Activated naive CD4-positive, alpha-beta T cell treated with anti-CD3 and anti-CD28 coated beads, Interleukin-2, amount 50 U/mL, for 72 hours (primary cell): ENCODE measurements around the gene RNF220. TPM values are rescaled to one million over a fixed set of nuclear protein-coding genes. Genes with fewer than 3 reads are reported as not detected.

Source experiments
- ATAC-seq, 2 donors: fragments of 150-1000 bp; cut with Tn5 transposase; 2 replicates each; pipeline ENCODE4 v1.10.0; 2021; ENCODE audit warnings: mild to moderate bottlenecking in 2 of 2, moderate library complexity in 2 of 2
- DNase-seq, 2 donors: peaks; one replicate each; pipeline ENCODE4 v3.0.0; 2021 to 2022; ENCODE audit warnings: low spot score in 2 of 2
- H3K27ac Mint-ChIP-seq, 2 donors: one replicate each; pipeline ENCODE4 v1.8.0; 2022; ENCODE audit warnings: mild to moderate bottlenecking in 2 of 2, mixed read lengths in 2 of 2
- H3K36me3 Mint-ChIP-seq, 2 donors: one replicate each; pipeline ENCODE4 v1.8.0; 2022; ENCODE audit warnings: mixed read lengths in 2 of 2
- H3K9me3 Mint-ChIP-seq, 2 donors: one replicate each; pipeline ENCODE4 v1.8.0; 2022; ENCODE audit warnings: mixed read lengths in 2 of 2
- total RNA-seq, 2 donors: library from RNA; stranded (reverse); gene quantifications; one replicate each; pipeline ENCODE4 v1.2.3, GENCODE V29; 2022

RNF220 gene
- total RNA-seq, 2 donors from 2014 or later, result 76.1 to 77.1 TPM

- DNase-seq, result no peak
- ATAC-seq, result no peak
- Mint-ChIP-seq H3K36me3 (peaks cover 27 to 30% of the 10 kb centered on the region in 2 donors), H3K9me3 (no peaks in the 10 kb centered on the region), H3K27ac (peak overlapping the region in 1 of 2 donors; percentile 85)
Measured at GRCh38 chr1:44636688-44637598, 231.9 kb downstream of the RNF220 start.

- Mint-ChIP-seq H3K27ac (peak overlapping the region in 1 of 2 donors; percentile 85), H3K9me3 (no peaks in the 10 kb centered on the region), H3K36me3 (peaks cover 27 to 31% of the 10 kb centered on the region in 2 donors)
- ATAC-seq (no peak), DNase-seq (no peak)
Measured at GRCh38 chr1:44637702-44638411, 232.8 kb downstream of the RNF220 start.

- DNase-seq (no peak), ATAC-seq (no peak)
- H3K9me3 Mint-ChIP-seq, result no peaks in the 10 kb centered on the region
- peaks cover 7 to 22% of the 10 kb centered on the region in 2 donors for H3K36me3 Mint-ChIP-seq
- no peak overlapping the region for H3K27ac Mint-ChIP-seq
Measured at GRCh38 chr1:44640200-44640853, 235.3 kb downstream of the RNF220 start.

- no peak for DNase-seq
- H3K36me3 Mint-ChIP-seq, result peaks cover 0 to 16% of the 10 kb centered on the region in 2 donors
- peak overlapping the region; percentile 37 to 69 for H3K27ac Mint-ChIP-seq
- no peaks in the 10 kb centered on the region for H3K9me3 Mint-ChIP-seq
- no peak for ATAC-seq
Measured at GRCh38 chr1:44641126-44642102, 236.4 kb downstream of the RNF220 start.

- no peak for DNase-seq
- no peak for ATAC-seq
- Mint-ChIP-seq H3K27ac (peak overlapping the region; percentile 37 to 69), H3K9me3 (no peaks in the 10 kb centered on the region), H3K36me3 (peaks cover 0 to 10% of the 10 kb centered on the region in 2 donors)
Measured at GRCh38 chr1:44642255-44642654, 237.2 kb downstream of the RNF220 start.

GRCh38 chr1:44642925-44643324 lies 237.9 kb downstream of the RNF220 start:
- Mint-ChIP-seq H3K36me3 (peaks cover 0 to 5% of the 10 kb centered on the region in 2 donors), H3K27ac (peak overlapping the region; percentile 37 to 88), H3K9me3 (no peaks in the 10 kb centered on the region)
- ATAC-seq (no peak), DNase-seq (no peak)

- H3K27ac Mint-ChIP-seq, result peak overlapping the region; percentile 37 to 88
- peaks cover 0 to 5% of the 10 kb centered on the region in 2 donors for H3K36me3 Mint-ChIP-seq
- no peaks in the 10 kb centered on the region for H3K9me3 Mint-ChIP-seq
- DNase-seq (no peak), ATAC-seq (no peak)
Measured at GRCh38 chr1:44643721-44644334, 238.8 kb downstream of the RNF220 start.

GRCh38 chr1:44644806-44645205 lies 239.8 kb downstream of the RNF220 start:
- Mint-ChIP-seq H3K9me3 (no peaks in the 10 kb centered on the region), H3K27ac (peak overlapping the region in 1 of 2 donors; percentile 51), H3K36me3 (peaks cover 0 to 5% of the 10 kb centered on the region in 2 donors)
- no peak for ATAC-seq
- no peak for DNase-seq

- peaks cover 0 to 5% of the 10 kb centered on the region in 2 donors for H3K36me3 Mint-ChIP-seq
- DNase-seq (no peak), ATAC-seq (no peak)
- no peaks in the 10 kb centered on the region for H3K9me3 Mint-ChIP-seq
- H3K27ac Mint-ChIP-seq, result peak overlapping the region in 1 of 2 donors; percentile 4
Measured at GRCh38 chr1:44645476-44646244, 240.6 kb downstream of the RNF220 start.

GRCh38 chr1:44646261-44647110 lies 241.4 kb downstream of the RNF220 start:
- ATAC-seq (no peak), DNase-seq (no peak)
- Mint-ChIP-seq H3K9me3 (no peaks in the 10 kb centered on the region), H3K36me3 (peaks cover 0 to 5% of the 10 kb centered on the region in 2 donors), H3K27ac (no peak overlapping the region)

- peak overlapping the region; percentile 5 to 92 for H3K27ac Mint-ChIP-seq
- DNase-seq, result no peak
- no peaks in the 10 kb centered on the region for H3K9me3 Mint-ChIP-seq
- no peak for ATAC-seq
- H3K36me3 Mint-ChIP-seq, result peaks cover 0 to 3% of the 10 kb centered on the region in 2 donors
Measured at GRCh38 chr1:44647896-44648295, 242.8 kb downstream of the RNF220 start.

GRCh38 chr1:44648529-44649250 lies 243.6 kb downstream of the RNF220 start:
- no peak for DNase-seq
- Mint-ChIP-seq H3K27ac (peak overlapping the region in 1 of 2 donors; percentile 30), H3K36me3 (no peaks in the 10 kb centered on the region), H3K9me3 (no peaks in the 10 kb centered on the region)
- no peak for ATAC-seq

GRCh38 chr1:44649788-44650158 lies 244.7 kb downstream of the RNF220 start:
- H3K36me3 Mint-ChIP-seq, result no peaks in the 10 kb centered on the region
- DNase-seq (no peak), ATAC-seq (no peak)
- H3K27ac Mint-ChIP-seq, result no peak overlapping the region
- H3K9me3 Mint-ChIP-seq, result no peaks in the 10 kb centered on the region
